Measurements from ENCODE around the gene IQGAP3.

The IQGAP3 gene

DNA sequence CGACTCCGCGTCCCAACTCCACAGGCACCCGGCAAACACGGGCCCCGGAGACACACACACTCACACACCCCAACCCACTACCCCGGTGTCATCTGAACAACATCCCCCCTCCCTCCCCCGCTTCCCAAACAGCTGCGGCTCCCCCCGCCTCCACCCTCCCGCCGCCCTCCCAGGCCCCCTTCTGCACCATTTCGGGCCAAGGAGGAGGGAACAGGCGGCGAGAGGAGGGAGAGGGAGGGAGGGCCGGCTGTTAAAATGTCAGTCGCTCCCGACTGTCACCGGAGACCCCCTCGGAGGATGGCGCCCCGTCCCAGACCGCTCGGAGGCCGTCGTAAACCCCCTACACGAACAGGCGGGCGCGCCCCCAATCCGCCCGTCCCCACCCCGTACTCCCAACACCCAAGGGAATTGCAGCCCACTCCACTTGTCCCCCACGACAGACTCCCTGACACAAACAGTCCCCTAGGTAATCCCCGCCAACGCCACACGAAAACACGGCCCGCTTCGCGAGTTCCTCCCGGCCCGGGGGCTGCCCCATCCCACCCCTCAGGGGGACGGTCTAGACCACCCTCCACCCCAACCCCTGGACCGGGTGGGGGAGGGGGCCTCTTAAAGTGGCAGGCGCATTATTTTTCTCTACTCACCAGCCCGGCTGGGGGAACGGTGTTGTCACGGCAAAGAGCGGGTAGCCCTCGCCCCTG, 72.4 kb downstream of the IQGAP3 start:
- in situ Hi-C loops (cut with HindIII; ENCODE audit: low sequenced_read_pairs): loop anchor here (5.0 kb wide), 2 partner anchors 87 to 98 kb away; no protein-coding TSS in a partner anchor

DNA sequence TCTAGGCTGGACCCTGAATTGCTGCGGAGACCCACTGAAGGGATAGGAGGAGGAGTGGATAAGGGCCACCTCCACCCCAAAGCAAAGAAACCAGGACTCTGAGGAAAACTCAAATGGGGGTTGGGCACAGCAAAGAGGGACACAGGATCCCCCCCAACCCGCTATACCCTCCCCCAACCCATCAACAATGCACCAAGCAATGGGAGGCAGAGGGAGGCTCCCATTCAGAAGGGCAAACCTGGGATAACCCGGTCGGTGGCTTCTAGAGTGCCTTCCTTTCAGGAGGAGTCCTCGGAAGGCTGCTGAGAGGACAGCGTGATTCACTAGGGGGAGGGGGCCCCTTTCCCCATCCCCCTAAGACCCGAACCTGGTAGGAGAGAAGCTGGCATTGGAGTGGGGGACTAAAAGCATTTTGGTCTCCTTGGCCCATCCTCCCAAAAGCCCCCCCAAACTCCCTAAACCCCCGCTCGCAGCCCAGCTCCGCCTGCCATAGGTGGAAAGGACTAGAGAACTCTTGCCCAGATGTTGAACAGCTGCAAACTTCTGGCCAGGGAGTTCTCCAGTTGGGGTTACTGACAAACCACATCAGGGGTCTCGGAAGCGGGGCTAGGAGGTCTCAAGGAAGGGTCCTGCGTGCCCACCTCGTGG, 73.0 kb downstream of the IQGAP3 start:
- in situ Hi-C loops (cut with HindIII; ENCODE audit: low sequenced_read_pairs): loop anchor here (5.0 kb wide), 2 partner anchors 88 to 97 kb away; no protein-coding TSS in a partner anchor

DNA sequence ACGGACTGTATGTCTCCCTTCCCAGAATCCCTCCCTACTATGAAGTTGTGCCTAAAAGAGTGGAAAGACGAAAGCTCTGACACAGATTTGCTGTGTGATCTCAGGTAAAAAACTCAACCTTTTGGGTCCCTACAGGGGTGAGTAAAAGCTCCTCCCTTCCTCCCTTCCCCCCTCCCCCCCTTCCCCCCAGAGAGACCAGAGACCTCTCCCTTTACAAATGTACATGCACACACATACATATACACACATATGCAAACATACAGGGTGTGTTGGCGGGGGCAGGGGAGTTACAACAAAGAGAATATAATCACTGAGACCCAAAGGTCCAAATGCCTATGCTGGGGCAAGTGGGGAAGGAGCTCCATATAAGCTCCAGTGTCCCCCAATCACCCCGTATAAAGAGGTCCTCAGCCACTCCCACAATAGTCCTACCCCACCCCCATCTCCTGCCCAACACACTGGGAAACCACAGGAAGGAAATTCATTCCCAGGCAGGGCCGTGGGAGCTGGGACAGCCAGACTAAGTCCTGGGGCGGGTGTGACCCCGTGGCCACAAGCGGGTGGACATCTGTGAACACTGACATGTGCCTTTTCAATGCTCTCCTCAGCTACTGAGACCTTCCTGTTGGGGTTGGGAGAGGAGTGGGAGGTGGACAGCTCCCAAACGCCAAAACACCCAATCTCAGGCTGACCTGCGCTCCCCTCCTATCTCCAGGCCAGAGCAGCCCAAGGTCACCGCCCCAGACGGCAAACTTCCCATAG, 73.8 kb downstream of the IQGAP3 start:
- in situ Hi-C loops (cut with HindIII; ENCODE audit: low sequenced_read_pairs): loop anchor here (5.0 kb wide), 2 partner anchors 89 to 96 kb away; no protein-coding TSS in a partner anchor

DNA sequence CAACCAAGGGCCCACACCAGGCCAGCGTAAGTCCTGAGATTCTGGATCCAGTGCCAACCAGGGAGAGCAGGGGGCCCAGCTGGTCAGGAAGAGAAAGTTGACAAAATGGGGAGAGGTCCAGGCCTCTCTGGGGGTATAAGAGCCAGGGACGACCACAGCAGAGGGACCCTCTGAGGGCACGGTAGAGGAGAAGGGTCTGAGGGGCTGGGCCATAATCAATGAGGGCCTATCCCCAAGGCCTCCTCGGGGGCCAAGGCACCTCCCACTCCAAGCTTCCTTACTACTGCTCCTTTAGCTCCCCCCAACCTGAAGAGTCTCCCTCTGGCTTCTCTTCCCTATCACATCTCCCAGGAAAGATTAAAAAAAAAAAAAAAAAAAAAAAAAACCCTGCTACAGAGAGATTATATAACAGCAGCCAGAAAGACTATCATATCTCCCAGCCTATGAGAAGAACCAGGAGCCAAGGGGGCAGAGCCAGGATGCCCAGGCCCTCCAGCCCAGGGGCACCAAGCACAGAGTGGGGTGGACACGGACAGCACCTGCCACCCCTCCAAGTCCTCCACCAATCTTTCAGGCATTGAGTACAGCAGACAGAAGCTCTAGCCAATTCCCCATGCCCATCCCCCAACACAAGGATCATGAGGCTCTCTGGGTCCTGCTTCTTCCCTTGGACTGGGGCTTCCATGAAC, 74.5 kb downstream of the IQGAP3 start:
- in situ Hi-C loops (cut with HindIII; ENCODE audit: low sequenced_read_pairs): loop anchor here (5.0 kb wide), 2 partner anchors 89 to 96 kb away; no protein-coding TSS in a partner anchor

DNA sequence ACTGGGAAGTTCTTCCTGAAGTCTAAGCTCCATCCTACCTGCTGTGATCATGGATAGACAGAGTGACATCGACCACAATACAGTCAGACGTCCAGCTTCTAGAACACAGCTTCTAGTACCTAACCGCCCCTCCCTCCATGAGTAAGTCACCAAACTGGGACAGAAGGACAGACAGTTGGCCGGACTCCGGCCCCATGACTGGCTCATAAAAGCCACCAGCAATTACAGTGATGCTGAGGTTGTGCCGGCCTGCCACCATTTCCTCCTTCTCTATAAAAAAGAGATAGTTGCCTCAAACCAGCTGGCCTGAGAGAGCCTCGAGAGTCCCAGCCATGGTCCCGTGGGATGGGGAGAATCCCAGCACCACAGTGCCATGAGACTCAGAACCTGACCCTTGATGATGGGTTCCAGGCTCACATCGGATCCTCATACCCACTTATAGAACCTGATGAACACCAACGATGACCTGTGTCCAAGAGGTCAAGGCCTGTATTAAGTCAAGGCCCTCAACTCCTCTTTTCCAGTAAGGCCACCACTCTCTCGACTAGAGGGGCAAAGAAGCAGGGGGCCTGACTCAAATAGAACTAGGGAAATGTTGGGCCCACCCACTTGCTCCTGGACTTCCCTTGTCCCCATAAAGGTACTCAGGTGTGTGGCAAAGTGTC, 75.2 kb downstream of the IQGAP3 start:
- in situ Hi-C loops (cut with HindIII; ENCODE audit: low sequenced_read_pairs): loop anchor here (5.0 kb wide), 2 partner anchors 90 to 95 kb away; no protein-coding TSS in a partner anchor

DNA sequence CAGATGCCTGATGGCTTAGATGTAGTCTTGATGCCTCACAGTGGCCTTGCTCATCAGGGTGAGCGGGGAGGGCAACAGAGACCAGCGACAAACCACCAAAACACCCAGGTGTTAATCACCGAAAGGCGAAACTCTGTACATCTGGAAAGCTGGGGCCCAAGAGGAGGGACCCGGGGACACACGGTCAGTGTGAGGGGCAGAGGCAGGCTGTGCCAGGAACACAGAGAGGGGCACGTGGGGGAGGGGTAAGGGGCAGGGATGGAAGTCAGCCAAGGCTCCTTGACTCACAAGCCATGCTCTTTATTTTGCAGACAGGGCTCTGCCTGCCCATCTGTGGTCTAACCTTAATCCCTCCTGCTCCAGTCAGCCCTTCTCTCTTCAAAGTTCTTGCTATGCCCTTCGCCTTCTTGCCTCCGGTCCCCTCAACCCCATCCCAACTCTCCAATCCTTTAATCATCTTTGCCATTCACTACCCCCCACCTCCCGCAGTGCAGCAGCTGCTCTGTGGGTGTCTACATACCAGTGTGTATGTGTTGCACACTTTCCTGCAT, 76.1 kb downstream of the IQGAP3 start:
- in situ Hi-C loops (cut with HindIII; ENCODE audit: low sequenced_read_pairs): loop anchor here (5.0 kb wide), 2 partner anchors 91 to 94 kb away; no protein-coding TSS in a partner anchor

DNA sequence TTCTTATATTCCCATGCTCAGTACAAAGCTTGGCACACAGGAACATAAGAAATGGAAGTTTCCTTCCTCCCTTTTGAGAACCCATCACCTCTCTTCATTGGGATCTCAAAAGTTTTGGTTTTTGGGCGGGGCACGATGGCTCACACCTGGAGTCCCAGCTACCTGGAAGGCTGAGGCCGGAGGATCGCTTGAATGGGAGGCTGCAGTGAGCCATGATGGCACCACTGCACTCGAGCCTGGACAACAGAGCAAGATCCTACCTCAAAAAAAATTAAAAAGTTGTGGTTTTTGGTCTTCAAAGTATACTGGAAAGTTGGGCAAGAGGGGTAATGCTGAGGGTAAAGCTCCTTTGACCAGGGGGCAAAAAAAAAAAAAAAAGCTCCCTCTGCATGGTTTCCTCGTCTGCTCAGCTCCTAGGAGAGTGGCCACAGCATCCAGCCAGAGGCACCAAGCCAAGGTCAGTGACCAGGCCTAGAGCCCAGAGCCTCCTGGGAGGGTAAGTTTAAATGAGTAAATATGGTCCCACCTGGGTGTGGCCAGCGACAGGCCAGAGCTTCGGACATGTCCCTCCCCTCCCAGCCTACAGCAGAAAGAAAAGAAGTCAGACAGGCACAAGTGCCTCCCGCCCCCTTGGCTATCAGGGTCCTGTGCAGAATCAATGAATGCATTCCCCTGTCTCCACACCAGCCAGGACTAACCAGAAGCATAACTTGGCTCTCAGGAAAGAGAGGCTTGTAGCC, 76.8 kb downstream of the IQGAP3 start:
- in situ Hi-C loops (cut with HindIII; ENCODE audit: low sequenced_read_pairs): loop anchor here (5.0 kb wide), 2 partner anchors 92 to 93 kb away; no protein-coding TSS in a partner anchor

DNA sequence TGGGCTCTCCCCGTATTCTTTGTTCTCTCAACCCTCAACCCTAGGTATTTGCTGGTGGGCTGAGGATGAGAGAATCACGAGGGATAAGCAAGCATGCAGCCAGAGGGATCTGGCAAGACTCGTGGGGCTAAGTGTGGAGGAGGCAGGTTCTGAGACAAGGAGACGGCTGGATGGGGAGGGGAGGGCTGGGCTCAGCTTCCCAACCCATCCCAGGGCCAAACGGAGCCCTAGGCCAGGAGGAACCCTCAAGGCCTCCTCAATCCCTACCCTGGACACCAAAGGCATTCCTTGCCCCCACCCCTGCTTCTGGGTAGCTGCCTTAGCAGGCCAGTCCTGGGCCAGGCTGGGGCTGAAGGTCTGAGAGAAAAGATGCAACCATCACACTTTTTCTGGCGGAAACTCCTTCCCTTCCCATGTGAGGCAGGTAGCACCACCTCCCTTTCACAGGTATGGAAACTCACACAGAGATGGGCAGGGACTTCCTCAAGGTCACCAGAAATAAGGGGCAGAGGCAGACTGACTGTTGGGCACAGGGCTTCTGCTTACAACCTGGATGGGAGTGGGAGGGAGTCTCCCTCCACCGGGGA, 78.0 kb downstream of the IQGAP3 start:
- in situ Hi-C loops (cut with HindIII; ENCODE audit: low sequenced_read_pairs): no loop called here

DNA sequence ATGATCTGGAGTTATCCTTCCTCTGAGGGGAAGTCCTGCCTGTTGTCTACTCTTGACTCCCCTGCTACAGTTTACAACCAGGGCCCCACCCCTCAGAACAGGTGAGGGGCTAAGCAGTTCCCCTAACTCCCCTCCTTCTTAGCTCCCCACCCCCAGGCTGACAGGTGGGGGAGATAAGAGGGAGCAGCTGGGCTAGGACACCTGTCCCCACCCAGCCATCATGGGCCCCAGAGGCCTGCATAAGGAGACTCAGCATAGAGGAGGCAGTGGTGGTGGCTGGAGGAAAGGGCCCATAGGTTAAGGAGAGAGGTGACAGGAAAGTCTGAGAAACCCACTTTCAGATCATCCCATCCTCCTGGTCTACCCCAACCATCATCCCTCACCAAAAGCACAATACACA, 78.6 kb downstream of the IQGAP3 start:
- in situ Hi-C loops (cut with HindIII; ENCODE audit: low sequenced_read_pairs): no loop called here

DNA sequence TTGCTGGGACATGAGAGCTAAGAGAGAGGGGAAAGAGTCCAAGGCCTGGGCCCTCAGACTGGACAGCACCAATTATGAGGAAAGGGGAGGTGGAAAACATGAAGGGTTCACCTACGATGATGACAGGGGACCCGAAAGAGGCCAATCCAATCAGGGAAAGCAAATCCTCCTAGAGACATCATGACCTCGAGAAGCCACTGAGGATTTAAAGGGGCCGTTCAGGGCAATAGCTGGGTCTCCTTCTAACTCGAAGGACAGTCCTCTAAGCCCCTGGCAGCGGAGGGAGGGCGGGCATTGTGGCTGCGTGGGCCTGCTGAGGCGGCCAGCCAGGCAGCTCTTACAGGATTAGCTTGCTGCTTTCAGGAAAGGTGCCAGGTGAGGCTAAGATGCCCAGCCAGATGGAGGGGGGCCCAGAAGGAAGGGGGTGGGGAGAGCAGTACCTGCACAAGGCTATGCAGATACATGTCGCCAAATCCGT, 79.2 kb downstream of the IQGAP3 start:
- in situ Hi-C loops (cut with HindIII; ENCODE audit: low sequenced_read_pairs): no loop called here

DNA sequence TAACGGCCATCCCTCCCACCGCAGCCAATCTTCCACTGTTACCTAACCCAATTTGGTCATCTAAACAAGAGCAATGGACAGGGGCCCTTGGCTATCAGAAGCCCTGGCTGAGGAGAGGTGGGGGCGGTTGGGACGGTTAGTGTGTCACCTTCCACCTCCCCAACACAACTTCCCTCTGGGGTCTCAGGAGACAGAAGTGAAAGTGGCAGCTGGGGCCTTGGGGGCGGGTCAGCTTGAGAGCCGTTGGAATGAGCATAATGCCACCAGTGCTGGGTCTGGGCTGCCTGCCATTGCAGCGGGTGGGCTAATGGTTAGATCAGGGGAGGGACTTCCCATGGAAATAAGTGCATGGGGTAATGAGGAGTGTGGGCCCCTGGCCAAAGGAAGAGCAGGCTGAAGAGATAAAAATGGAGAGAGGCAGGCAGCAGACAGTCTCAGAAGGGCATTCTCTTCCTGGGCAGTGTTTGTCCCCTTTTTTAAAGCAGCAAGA, 79.7 kb downstream of the IQGAP3 start:
- in situ Hi-C loops (cut with HindIII; ENCODE audit: low sequenced_read_pairs): no loop called here

DNA sequence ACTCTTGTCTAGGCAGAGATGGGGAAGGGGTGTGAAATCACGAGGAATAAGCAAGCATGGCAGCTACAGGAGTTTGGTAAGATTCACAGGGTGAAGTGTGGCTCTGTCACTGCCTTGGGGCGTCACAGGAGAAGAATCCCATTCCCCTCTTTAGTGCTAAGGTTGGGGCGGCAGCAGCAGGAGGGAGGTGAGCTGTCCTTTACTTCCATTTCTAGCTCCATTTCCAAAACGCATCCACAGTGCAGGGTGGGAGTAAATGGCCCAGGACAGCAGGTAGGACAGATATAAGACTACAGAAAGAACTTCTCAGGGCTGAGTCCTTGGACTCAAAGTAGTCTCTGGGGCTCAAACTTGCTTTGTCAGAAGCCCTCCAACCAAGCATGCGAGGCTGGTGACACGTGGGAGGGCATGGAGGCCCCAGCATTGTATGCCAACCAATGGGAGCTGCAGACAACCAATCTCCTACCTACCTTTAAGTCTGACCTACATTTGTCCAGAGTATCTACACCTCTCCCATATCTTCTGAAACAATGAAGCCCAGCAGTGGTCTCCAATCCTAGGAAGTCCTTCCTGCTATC, 80.3 kb downstream of the IQGAP3 start:
- in situ Hi-C loops (cut with HindIII; ENCODE audit: low sequenced_read_pairs): no loop called here

DNA sequence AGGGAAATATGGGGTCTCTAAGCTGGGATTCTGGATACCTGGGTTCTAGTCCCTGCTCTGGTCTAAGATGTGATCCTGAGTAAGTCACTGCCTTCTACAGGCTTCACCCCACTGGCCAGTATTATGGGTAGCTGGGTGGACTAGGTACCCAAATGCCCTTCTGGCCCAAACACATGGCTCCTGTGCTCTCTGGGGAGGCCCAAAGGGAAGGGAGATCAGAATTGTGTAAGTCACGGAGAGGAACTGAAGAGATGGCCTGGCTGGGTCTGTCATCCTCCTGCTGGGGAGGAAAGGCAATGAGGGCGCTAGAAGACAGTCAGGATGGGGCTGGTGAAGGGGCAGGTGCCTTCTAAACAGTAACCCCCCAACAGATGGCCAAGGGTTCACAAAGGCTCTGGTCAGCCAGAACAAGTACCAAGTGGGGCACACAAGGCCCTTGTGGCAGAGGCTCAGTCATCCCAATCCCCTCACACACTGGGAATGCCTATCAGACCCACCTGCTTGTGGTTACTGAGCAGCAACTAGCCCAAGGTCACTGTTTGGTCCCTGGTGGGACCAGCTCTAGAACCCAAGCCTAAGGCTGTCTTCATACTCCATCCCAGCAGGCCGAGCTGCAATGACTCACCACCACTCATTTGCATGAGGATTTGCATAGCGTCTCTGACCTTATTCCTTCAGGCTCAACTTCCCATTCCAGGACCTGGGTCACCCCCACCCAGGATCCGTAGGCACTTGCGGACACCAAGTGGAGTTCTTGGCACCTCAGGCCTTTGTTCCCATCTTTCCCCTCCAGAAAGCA, 81.0 kb downstream of the IQGAP3 start:
- in situ Hi-C loops (cut with HindIII; ENCODE audit: low sequenced_read_pairs): no loop called here

DNA sequence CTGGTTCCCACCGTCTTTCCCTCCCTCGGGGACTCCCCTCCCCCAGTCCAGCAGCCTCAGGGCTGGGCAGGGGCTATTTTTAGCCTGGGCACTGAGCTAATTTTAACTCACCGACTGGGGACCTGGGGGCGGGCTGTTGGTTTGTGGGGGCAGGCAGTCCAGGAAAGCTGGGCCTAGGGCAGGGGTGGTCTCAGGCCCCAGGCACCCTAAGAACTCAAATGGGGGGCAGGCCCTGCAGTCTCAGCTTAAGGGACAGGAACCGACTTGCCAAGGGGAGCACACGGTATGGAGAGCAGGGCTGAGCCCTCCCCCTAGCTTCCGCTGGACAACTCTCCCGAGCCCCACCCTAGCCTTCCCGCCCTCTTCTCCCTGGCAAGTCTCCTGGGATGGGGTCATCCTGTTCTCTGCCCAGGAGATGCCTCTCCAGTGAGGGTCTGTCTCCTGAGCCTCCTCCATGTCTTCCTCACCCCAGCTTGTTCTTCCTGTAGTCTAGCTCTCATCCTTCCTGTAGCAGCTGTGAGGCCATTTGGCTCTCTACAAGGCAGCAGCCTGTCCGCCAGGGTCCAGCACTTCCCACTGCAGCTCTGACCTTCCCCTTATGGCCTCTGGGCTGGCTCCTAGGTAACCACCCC, 81.8 kb downstream of the IQGAP3 start:
- in situ Hi-C loops (cut with HindIII; ENCODE audit: low sequenced_read_pairs): no loop called here

DNA sequence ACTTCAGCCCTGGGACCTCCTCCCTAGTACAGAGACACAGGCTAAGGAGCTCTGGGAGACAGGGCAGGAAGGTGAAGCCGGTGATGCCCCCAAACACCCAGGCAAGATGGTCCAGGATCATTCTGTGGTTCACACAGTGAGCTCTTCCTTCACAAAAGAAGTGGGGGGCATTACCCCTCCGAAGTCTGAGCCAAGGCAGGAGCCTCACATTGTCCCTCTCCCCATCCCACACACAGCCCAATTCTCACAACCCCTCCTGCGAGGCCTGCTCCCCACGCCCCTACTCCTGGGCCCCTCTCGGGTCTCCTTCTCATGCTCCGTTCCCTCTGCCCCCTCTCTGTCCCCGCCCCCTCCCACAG, 82.5 kb downstream of the IQGAP3 start:
- in situ Hi-C loops (cut with HindIII; ENCODE audit: low sequenced_read_pairs): no loop called here

DNA sequence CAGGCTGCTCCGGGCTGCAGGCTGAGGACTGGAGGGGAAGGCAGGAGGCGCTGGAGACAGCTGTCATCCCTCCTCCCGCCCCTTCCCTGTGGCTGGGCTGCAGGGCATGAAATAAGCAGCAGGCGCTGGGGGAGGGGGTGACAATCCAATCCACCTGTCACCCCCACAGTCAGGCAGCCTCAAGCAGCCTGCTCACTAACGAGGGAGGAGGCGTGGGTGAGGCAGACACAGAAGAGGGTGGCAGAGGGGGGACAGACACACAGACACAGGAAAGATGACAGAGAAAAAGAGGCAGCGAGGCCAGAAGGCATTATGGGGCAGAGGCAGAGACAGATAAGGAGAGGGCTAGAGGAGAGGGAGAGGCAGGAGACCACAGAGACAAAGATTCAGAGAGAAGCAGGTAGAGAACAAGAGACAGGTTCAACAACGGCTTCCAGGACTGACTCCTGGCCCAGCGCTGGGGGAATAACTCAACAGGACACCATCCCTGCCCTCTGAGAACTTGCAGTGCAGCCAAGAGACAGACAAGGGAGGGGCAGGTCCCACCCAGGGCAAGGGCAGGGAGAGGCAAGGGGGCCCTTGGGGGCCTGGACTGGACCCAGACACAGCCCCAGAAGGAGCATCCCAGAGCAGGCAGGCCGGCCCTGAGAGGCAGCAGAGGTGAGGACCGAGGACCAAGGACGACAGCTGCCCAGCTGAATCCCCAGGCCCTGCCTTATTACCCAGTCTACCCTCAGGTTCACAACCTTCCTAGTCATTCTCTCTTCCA, 83.0 kb downstream of the IQGAP3 start:
- in situ Hi-C loops (cut with HindIII; ENCODE audit: low sequenced_read_pairs): no loop called here
